Measurements from ENCODE around the gene CUL1. TPM values are rescaled to one million over a fixed set of nuclear protein-coding genes. Genes with fewer than 3 reads are reported as not detected.

CUL1 gene
- total RNA-seq (2014; rRNA removed; shearing (Covaris generic); ENCODE audit: low replicate concordance): 36.5 and 37.6 TPM in 2 replicates

DNA sequence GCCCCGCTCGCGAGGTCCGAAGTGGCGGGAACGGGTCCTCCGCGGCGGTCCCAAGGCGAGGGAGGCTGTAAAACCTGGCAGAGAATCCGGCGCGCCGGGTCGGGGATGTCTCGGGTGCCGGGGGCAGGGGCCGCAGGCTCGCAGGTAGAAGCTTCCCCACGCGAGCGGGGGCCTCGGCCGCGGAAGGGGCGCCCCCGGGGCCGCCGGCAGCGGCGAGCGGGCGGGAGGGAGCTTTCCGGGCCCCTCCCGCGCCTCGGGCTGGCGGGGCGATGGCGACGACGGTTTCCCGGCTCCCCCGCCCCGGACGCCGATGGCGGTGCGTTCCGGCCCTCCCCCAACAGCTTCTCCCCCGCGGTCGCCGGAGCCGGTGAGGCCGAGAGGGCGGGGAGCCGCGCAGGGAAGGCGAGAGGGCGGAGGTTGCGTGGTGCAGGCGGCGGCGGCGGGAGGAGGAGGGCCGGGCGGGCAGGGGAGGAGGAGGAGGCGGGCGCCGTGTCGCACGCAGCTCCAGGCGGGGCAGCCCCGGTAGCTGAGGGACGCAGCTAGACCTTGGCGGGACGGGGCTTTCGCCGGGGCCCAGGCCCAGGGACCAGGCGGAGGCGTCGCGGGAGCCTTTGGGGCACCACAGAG lies at the start of gene CUL1:
Gene CUL1 (plus strand): TSS at position 507 of the 627 bp plus-strand sequence. CDS start 31,220 bp downstream, outside the sequence.
- in situ Hi-C loops (cut with HindIII; ENCODE audit: low pct_unique_long_range_greater_than_20kb, low sequenced_read_pairs): no loop called here
- peak; percentile 75 for DNase-seq (ENCODE audit: low read depth)

GRCh38 chr7:148650232-148650858 lies 48.4 kb upstream of the CUL1 start:
- in situ Hi-C loops (cut with HindIII; ENCODE audit: low pct_unique_long_range_greater_than_20kb, low sequenced_read_pairs): no loop called here
- DNase-seq (ENCODE audit: low read depth): peak; percentile 19

- in situ Hi-C loops (cut with HindIII; ENCODE audit: low pct_unique_long_range_greater_than_20kb, low sequenced_read_pairs): no loop called here
- DNase-seq (ENCODE audit: low read depth): no peak
These were observed 45.9 kb upstream of the CUL1 start for GRCh38 chr7:148652773-148653172.

DNA sequence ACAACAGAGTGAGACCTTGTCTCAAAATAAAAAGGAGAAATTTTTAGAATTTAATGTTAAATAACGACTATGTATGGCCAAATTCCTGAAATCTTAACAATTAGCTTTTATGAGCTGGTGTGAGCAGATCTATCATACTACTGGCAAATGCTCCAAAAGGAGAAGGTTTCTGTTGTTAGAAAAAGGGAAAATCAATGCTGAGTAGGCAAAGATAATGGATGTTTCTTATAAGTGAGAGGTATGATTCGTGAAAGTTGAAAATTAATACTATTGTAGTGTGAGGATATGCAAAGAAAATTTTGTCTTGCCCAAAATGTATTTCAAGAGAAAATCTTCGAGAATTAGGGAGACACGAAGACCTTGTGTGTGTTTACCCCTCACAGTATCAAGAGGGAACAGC lies 40.8 kb upstream of the CUL1 start:
- in situ Hi-C loops (cut with HindIII; ENCODE audit: low pct_unique_long_range_greater_than_20kb, low sequenced_read_pairs): no loop called here

GRCh38 chr7:148661471-148661870 lies 37.2 kb upstream of the CUL1 start:
- no peak for DNase-seq (ENCODE audit: low read depth)

More for the DNA sequence above, 40.8 kb upstream of the CUL1 start:
- DNase-seq (ENCODE audit: low read depth): no peak

GRCh38 chr7:148662646-148663045 lies 36.1 kb upstream of the CUL1 start:
- no peak for DNase-seq (ENCODE audit: low read depth)
- in situ Hi-C loops (cut with HindIII; ENCODE audit: low pct_unique_long_range_greater_than_20kb, low sequenced_read_pairs): no loop called here

More at GRCh38 chr7:148661471-148661870, 37.2 kb upstream of the CUL1 start:
- in situ Hi-C loops (cut with HindIII; ENCODE audit: low pct_unique_long_range_greater_than_20kb, low sequenced_read_pairs): no loop called here

GRCh38 chr7:148664324-148664723 lies 34.4 kb upstream of the CUL1 start:
- in situ Hi-C loops (cut with HindIII; ENCODE audit: low pct_unique_long_range_greater_than_20kb, low sequenced_read_pairs): no loop called here

DNA sequence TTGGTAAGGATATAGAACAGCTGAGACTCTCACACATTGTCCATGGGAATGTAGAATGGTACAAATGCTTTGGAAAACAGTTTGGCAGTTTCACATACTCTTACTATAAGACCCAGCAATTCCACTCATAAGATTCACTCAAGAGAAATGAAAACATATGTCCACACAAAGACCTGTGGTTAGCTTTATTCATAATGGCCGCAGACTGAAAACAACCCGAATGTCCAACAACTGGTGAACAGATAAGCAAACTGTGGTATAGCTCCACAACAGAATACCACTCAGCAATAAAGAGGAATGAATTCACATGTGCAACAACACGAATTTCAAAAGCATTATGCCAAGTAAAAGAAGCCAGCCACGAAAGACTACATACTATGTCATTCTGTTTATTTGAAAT lies 33.5 kb upstream of the CUL1 start:
- no peak for DNase-seq (ENCODE audit: low read depth)
- in situ Hi-C loops (cut with HindIII; ENCODE audit: low pct_unique_long_range_greater_than_20kb, low sequenced_read_pairs): no loop called here

More at GRCh38 chr7:148664324-148664723, 34.4 kb upstream of the CUL1 start:
- no peak for DNase-seq (ENCODE audit: low read depth)

DNA sequence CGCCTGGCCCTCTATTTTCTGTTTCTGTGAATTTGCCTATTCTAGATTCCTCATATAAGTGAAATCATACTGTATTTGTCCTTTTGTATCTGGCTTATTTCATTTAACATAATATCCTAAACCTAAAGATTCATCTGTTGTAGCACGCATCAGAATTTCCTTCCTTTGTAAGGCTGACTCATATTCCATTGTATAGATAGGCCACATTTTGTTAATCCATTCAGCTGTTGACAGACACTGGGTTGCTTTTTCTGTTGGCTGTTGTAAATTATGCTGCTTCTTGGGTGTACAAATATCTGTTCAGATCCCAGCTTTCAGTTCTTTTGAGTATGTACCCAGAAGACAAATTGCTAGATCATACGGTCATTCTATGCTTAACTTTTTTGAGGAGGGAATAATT lies 28.8 kb upstream of the CUL1 start:
- in situ Hi-C loops (cut with HindIII; ENCODE audit: low pct_unique_long_range_greater_than_20kb, low sequenced_read_pairs): no loop called here
- DNase-seq (ENCODE audit: low read depth): no peak

- in situ Hi-C loops (cut with HindIII; ENCODE audit: low pct_unique_long_range_greater_than_20kb, low sequenced_read_pairs): no loop called here
- no peak for DNase-seq (ENCODE audit: low read depth)
These were observed 28.3 kb upstream of the CUL1 start for GRCh38 chr7:148670374-148670773.

GRCh38 chr7:148670807-148671206 lies 27.9 kb upstream of the CUL1 start:
- in situ Hi-C loops (cut with HindIII; ENCODE audit: low pct_unique_long_range_greater_than_20kb, low sequenced_read_pairs): no loop called here
- no peak for DNase-seq (ENCODE audit: low read depth)

DNA sequence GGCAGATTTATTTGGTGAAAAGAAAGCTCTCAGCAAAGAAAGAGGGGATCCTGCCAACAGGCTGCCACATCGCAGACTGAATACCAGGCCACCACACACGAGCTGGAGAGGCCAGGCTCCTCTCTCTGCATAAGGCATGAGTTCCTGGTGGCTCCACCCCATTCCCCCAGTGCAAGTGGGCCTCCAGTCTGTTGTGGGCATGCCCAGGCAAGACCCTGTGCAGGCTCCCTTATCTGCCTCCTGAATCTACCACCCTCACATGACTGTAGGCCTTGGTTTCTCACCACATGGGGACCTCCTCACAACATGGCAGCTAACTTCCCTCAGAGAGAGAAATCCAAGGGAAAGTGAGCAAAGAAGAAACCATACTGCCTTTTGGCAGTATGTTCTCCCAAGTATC lies 26.7 kb upstream of the CUL1 start:
- DNase-seq (ENCODE audit: low read depth): no peak
- in situ Hi-C loops (cut with HindIII; ENCODE audit: low pct_unique_long_range_greater_than_20kb, low sequenced_read_pairs): no loop called here

- no peak for DNase-seq (ENCODE audit: low read depth)
- in situ Hi-C loops (cut with HindIII; ENCODE audit: low pct_unique_long_range_greater_than_20kb, low sequenced_read_pairs): no loop called here
These were observed 24.0 kb upstream of the CUL1 start for GRCh38 chr7:148674689-148675088.

GRCh38 chr7:148676291-148676690 lies 22.4 kb upstream of the CUL1 start:
- in situ Hi-C loops (cut with HindIII; ENCODE audit: low pct_unique_long_range_greater_than_20kb, low sequenced_read_pairs): no loop called here
- no peak for DNase-seq (ENCODE audit: low read depth)

- in situ Hi-C loops (cut with HindIII; ENCODE audit: low pct_unique_long_range_greater_than_20kb, low sequenced_read_pairs): no loop called here
- no peak for DNase-seq (ENCODE audit: low read depth)
These were observed 16.9 kb upstream of the CUL1 start for GRCh38 chr7:148681821-148682220.

DNA sequence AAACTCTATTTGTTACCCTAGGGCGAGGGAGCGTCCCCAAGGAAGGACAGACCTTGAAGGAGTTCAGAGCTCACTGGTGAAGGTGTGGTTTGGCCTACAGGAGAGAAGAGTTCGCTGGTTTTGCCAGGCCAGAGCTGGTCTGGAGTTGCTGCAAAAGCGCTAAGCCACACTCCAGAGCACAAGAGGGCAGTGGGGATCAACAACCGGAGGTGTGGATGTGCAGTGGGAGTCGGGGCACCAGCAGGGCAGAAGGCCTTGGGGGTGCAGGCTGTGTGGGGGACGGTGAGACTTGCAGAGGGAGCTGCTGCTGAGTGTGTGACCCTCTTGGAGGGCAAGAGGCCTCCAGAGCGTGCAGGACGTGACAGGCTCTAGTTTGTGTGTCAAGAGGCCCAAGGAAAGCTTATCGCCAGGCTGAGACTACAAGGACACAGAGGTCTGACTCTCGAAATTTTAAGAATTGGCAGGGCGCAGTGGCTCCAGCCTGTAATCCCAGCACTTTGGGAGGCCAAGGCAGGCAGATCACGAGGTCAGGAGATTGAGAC lies 14.3 kb upstream of the CUL1 start:
- DNase-seq (ENCODE audit: low read depth): no peak

GRCh38 chr7:148686312-148686937 lies 12.3 kb upstream of the CUL1 start:
- DNase-seq (ENCODE audit: low read depth): no peak
- in situ Hi-C loops (cut with HindIII; ENCODE audit: low pct_unique_long_range_greater_than_20kb, low sequenced_read_pairs): no loop called here

More for the DNA sequence above, 14.3 kb upstream of the CUL1 start:
- in situ Hi-C loops (cut with HindIII; ENCODE audit: low pct_unique_long_range_greater_than_20kb, low sequenced_read_pairs): no loop called here

GRCh38 chr7:148687555-148687954 lies 11.1 kb upstream of the CUL1 start:
- in situ Hi-C loops (cut with HindIII; ENCODE audit: low pct_unique_long_range_greater_than_20kb, low sequenced_read_pairs): no loop called here
- DNase-seq (ENCODE audit: low read depth): no peak

DNA sequence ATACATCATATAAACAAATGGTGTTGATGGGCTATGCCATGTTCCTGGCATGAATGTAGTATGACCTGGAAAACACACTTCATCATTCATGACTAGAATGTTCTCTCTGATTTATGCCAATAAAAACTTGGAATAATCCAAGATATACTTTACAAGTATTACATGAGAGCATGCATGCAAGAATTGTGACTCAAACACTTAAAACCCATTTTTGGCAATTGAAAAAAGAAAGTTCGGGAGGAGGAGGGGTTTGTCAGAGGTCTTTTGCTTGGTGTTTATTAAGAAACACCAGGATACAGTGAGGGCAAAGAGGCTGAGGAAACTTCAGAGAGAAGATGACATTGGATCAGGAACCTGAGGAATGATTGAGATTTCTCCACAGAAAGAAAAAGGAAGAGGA lies 10.2 kb upstream of the CUL1 start:
- in situ Hi-C loops (cut with HindIII; ENCODE audit: low pct_unique_long_range_greater_than_20kb, low sequenced_read_pairs): no loop called here
- no peak for DNase-seq (ENCODE audit: low read depth)

Measured in Caki2 (cell line).